ENCODE data around the gene KIF6.

GRCh38 chr6:39615622-39616021, 109.6 kb downstream of the KIF6 start:
- no peak for TF ChIP-seq CTCF (IDR thresholded peaks at IDR 0.05; ENCODE audit: borderline replicate concordance, extremely low read depth, low read length, poor library complexity, severe bottlenecking)
- TF ChIP-seq EZH2 (IDR thresholded peaks at IDR 0.05; ENCODE audit: borderline replicate concordance, low read depth, low read length, severe bottlenecking): no peak
